Measurements from ENCODE around the gene RANGRF. TPM values are rescaled to one million over a fixed set of nuclear protein-coding genes. Genes with fewer than 3 reads are reported as not detected.

Gene RANGRF, protein sequence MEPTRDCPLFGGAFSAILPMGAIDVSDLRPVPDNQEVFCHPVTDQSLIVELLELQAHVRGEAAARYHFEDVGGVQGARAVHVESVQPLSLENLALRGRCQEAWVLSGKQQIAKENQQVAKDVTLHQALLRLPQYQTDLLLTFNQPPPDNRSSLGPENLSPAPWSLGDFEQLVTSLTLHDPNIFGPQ
- total RNA-seq = 10 to 100 TPM; 44.1 to 47.8 TPM

DNA sequence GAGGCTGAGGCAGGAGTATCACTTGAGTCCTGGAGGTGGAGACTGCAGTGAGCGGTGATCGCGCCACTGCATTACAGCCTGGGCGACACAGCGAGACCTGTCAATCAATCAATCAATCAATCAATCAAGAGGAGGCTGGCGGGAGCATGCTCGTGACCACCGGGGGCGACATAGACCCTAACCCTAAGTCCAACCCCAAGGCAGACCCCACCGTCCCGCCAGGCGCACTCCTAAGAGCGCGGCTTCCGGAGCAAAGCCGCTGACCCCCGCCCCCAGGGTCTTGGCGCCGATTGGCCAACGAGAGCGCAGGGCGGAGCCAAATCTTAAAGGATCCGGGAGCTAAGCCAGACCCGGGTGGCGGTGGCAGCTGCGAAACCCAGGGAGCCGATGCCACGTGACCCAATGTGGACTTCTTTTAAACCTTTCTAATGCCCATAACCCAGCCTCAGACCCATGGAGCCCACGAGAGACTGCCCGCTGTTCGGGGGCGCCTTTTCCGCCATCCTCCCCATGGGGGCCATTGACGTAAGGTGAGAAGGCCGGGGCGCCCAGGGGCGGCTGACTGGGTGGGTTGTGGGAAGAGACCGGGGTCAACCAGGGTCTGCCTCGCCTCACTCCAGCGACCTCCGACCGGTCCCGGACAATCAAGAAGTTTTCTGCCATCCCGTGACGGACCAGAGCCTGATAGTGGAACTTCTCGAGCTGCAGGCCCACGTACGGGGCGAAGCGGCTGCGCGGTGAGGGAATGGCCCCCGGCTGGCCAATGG is at the start of gene RANGRF:
TSS of gene RANGRF (plus strand) at position 335 of the 767 bp plus-strand sequence. CDS start at position 454, 119 bp downstream.
- peaks cover 9% of the 10 kb centered on the region for H3K36me3 Mint-ChIP-seq (ENCODE audit: low read depth)
- H3K4me3 Mint-ChIP-seq = peak within 1 kb of the TSS; percentile 87
- H3K9me3 Mint-ChIP-seq = no peaks in the 10 kb centered on the region
- peak; percentile 91 for ATAC-seq
- H3K27ac Mint-ChIP-seq = peak within 1 kb of the TSS; percentile 97
- ChIA-PET CTCF (interaction anchor here (1.0 to 1.6 kb wide), 3 partner anchors 11 to 36 kb away, joined by 3 to 6 read pairs (median 5); no protein-coding TSS in a partner anchor), POLR2A (interaction anchor here (0.6 to 3.5 kb wide), 4 partner anchors 40 to 115 kb away, joined by 3 to 17 read pairs (median 9); partner anchors contain the start of genes CTC1 and PFAS)
- peak; percentile 91 for DNase-seq
- no peak for TF ChIP-seq CTCF (IDR thresholded peaks at IDR 0.05)
- H3K4me1 Mint-ChIP-seq (ENCODE audit: low read depth) = peaks cover 32% of the 10 kb centered on the region
- no peaks in the 10 kb centered on the region for H3K27me3 Mint-ChIP-seq
- intact Hi-C loops (cut with micrococcal nuclease) = loop anchor here (5.0 kb wide), 1 partner anchor 36 kb away; no protein-coding TSS in a partner anchor

- Mint-ChIP-seq H3K27me3 (no peaks in the 10 kb centered on the region), H3K4me3 (no peak overlapping the region), H3K9me3 (no peaks in the 10 kb centered on the region), H3K36me3 (ENCODE audit: low read depth) (peaks cover 46% of the 10 kb centered on the region), H3K27ac (peak overlapping the region; percentile 44), H3K4me1 (ENCODE audit: low read depth) (peaks cover 33% of the 10 kb centered on the region)
- intact Hi-C loops (cut with micrococcal nuclease) = no loop called here
- POLR2A ChIA-PET = interaction anchor here (1.0 to 9.6 kb wide), 5 partner anchors 11 to 71 kb away, joined by 3 to 232 read pairs (median 7); no protein-coding TSS in a partner anchor
- CTCF ChIA-PET = interaction anchor here (0.6 to 1.9 kb wide), 9 partner anchors 13 to 150 kb away, joined by 3 to 6 read pairs (median 3); no protein-coding TSS in a partner anchor
- TF ChIP-seq CTCF (IDR thresholded peaks at IDR 0.05) = no peak
- DNase-seq = peak; percentile 50
- no peak for ATAC-seq
Observed at GRCh38 chr17:8243827-8244226, 44.6 kb upstream of the RANGRF start.

GRCh38 chr17:8244768-8245167 is 43.7 kb upstream of the RANGRF start:
- no peak for TF ChIP-seq CTCF (IDR thresholded peaks at IDR 0.05)
- intact Hi-C loops (cut with micrococcal nuclease) = no loop called here
- Mint-ChIP-seq H3K27ac (no peak overlapping the region), H3K27me3 (no peaks in the 10 kb centered on the region), H3K4me1 (ENCODE audit: low read depth) (peaks cover 33% of the 10 kb centered on the region), H3K36me3 (ENCODE audit: low read depth) (peaks cover 45% of the 10 kb centered on the region), H3K9me3 (no peaks in the 10 kb centered on the region), H3K4me3 (no peak overlapping the region)
- DNase-seq = no peak
- ChIA-PET CTCF (interaction anchor here (0.6 to 1.9 kb wide), 8 partner anchors 14 to 151 kb away, joined by 3 to 6 read pairs (median 3); no protein-coding TSS in a partner anchor), POLR2A (interaction anchor here (1.1 to 9.6 kb wide), 4 partner anchors 10 to 72 kb away, joined by 3 to 232 read pairs (median 29); no protein-coding TSS in a partner anchor)
- no peak for ATAC-seq

GRCh38 chr17:8248751-8249607 is 39.5 kb upstream of the RANGRF start, which contains the start of gene PFAS:
PFAS (plus strand) TSS chr17:8249289; CDS start chr17:8253938, 4,649 bp downstream.
- peak within 1 kb of the TSS; percentile 99 for H3K4me3 Mint-ChIP-seq
- CTCF ChIA-PET = interaction anchor here (0.8 to 4.2 kb wide), 13 partner anchors 19 to 170 kb away, joined by 3 to 30 read pairs (median 5); partner anchors contain the start of genes BORCS6, KRABD2 and SLC25A35
- peaks cover 43% of the 10 kb centered on the region for H3K36me3 Mint-ChIP-seq (ENCODE audit: low read depth)
- POLR2A ChIA-PET = interaction anchor here (0.6 to 9.6 kb wide), 41 partner anchors 10 to 562 kb away, joined by 3 to 232 read pairs (median 5); partner anchors contain the start of genes AURKB, BORCS6, HES7 and PER1
- H3K27ac Mint-ChIP-seq = peak within 1 kb of the TSS; percentile 100
- no peaks in the 10 kb centered on the region for H3K9me3 Mint-ChIP-seq
- DNase-seq (peak; percentile 98), ATAC-seq (peak; percentile 53)
- no peaks in the 10 kb centered on the region for H3K27me3 Mint-ChIP-seq
- intact Hi-C loops (cut with micrococcal nuclease) = no loop called here
- H3K4me1 Mint-ChIP-seq (ENCODE audit: low read depth) = peaks cover 31% of the 10 kb centered on the region
- no peak for TF ChIP-seq CTCF (IDR thresholded peaks at IDR 0.05)

Data from activated CD8-positive, alpha-beta T cell treated with anti-CD3 and anti-CD28 coated beads for 36 hours (primary cell).